GM12878 (cell line): ENCODE results near the gene THAP7. TPM values are rescaled to one million over a fixed set of nuclear protein-coding genes. Genes with fewer than 3 reads are reported as not detected.
A peak's percentile ranks its signal among the peaks of the same experiment; 100 is the strongest.

Experiments
- ATAC-seq: fragments of 200-7000 bp; cut with Tn5 transposase; 3 replicates; pipeline ENCODE4 v1.9.1; 2020; ENCODE audit warnings: mild to moderate bottlenecking, moderate library complexity
- BruUV-seq: library from RNA; stranded (reverse); fragments of 400-500 nt; replicated peaks from 2 replicates; lab custom pipeline; 2021; lab: Mats Ljungman, UMichigan
- CTCF ChIA-PET: fragments of 300-600 bp; sonication (Branson Sonifier 250); formaldehyde crosslinking; extraction: SDS; loops from one replicate; lab custom pipeline; 2021; ENCODE audit warnings: inconsistent platforms; lab: Yijun Ruan, JAX
- POLR2A ChIA-PET: fragments of 350-600 bp; formaldehyde crosslinking; extraction: SDS; loops from one replicate; lab custom pipeline; 2021; ENCODE audit warnings: inconsistent platforms; lab: Charles Lee
- RAD21 ChIA-PET: fragments of 300-600 bp; sonication (Branson Sonifier 250); formaldehyde crosslinking; loops from one replicate; lab custom pipeline; 2023; ENCODE audit warnings: antibody characterized with exemption; ENCODE audit not compliant: unreplicated experiment; lab: Charles Lee
- SMC1A ChIA-PET: fragments of 300-600 bp; sonication (Branson Sonifier 250); formaldehyde crosslinking; loops from one replicate; lab custom pipeline; 2023; ENCODE audit not compliant: unreplicated experiment, uncharacterized antibody; lab: Charles Lee
- DNase-seq: peaks from one replicate; pipeline ENCODE4 v3.0.0-alpha.2; 2011; ENCODE audit warnings: low read depth, low spot score
- FAIRE-seq: peaks from 3 replicates; lab custom pipeline; 2011; peaks lifted over from hg19 to GRCh38; lab: Jason Lieb, UNC
- H2AFZ ChIP-seq: 2 replicates; pipeline ENCODE4 v1.6.0; 2011; ENCODE audit warnings: low read depth, low read length, control low read depth; ENCODE audit not compliant: control insufficient read depth
- H3K27ac ChIP-seq: 2 replicates; pipeline ENCODE4 v1.5.1; 2011; ENCODE audit warnings: control low read depth; ENCODE audit not compliant: control insufficient read depth, insufficient read depth
- H3K27me3 ChIP-seq, 2 experiments: replicated peaks in 1 of 2; 2 replicates each; pipeline versions ENCODE4 v1.6.0 to v1.6.1; 2011; ENCODE audit warnings: low read length in 1 of 2; ENCODE audit not compliant: control insufficient read depth in 2 of 2, insufficient read depth in 2 of 2
- H3K36me3 ChIP-seq, 2 experiments: 2 replicates each; pipeline ENCODE4 v1.5.1; 2011; ENCODE audit warnings: low read length in 1 of 2; ENCODE audit not compliant: control insufficient read depth in 2 of 2, insufficient read depth in 2 of 2
- H3K4me1 ChIP-seq: 2 replicates; pipeline ENCODE4 v1.6.1; 2011; ENCODE audit warnings: mild to moderate bottlenecking, low read length, moderate library complexity, mixed read lengths; ENCODE audit not compliant: control insufficient read depth, insufficient read depth
- H3K4me2 ChIP-seq: 2 replicates; pipeline ENCODE4 v1.6.0; 2011; ENCODE audit warnings: control low read depth; ENCODE audit not compliant: control insufficient read depth, insufficient read depth
- H3K4me3 ChIP-seq: fragments of 200-600 bp; sonication (generic); 2 replicates; pipeline ENCODE4 v1.5.1; 2016
- H3K79me2 ChIP-seq: 2 replicates; pipeline ENCODE4 v1.6.0; 2011; ENCODE audit warnings: low read length; ENCODE audit not compliant: control insufficient read depth, insufficient read depth
- H3K9ac ChIP-seq: 2 replicates; pipeline ENCODE4 v1.8.0; 2011; ENCODE audit warnings: low read length, control low read depth, mixed read lengths; ENCODE audit not compliant: control insufficient read depth, insufficient read depth
- H3K9me3 ChIP-seq: replicated peaks from 3 replicates; pipeline ENCODE4 v1.5.1; 2011; ENCODE audit warnings: mild to moderate bottlenecking, low read length; ENCODE audit not compliant: control insufficient read depth, insufficient read depth
- H4K20me1 ChIP-seq: 2 replicates; pipeline ENCODE4 v1.6.0; 2011; ENCODE audit not compliant: control insufficient read depth, insufficient read depth
- EGR1 ChIP-seq, 2 experiments: IDR thresholded peaks; 1 replicate in 1 of 2; 2 replicates in 1 of 2; pipeline ENCODE4 v1.6.1; 2011 to 2012; ENCODE audit warnings: low read depth in 2 of 2, low read length in 2 of 2, borderline replicate concordance in 1 of 2, mild to moderate bottlenecking in 1 of 2, moderate library complexity in 1 of 2
- EZH2 ChIP-seq: IDR thresholded peaks from 2 replicates; pipeline ENCODE4 v1.6.1; 2012; ENCODE audit warnings: low read depth, mild to moderate bottlenecking, control low read depth, inconsistent platforms, low read length, borderline replicate concordance; ENCODE audit not compliant: control insufficient read depth
- HDGF ChIP-seq: fragments of 450-650 bp; IDR thresholded peaks from 2 replicates; pipeline ENCODE4 v1.6.1; 2016; ENCODE audit warnings: antibody characterized with exemption
- MXI1 ChIP-seq: fragments of 150-350 bp; IDR thresholded peaks from 2 replicates; pipeline ENCODE4 v1.6.1; 2011; ENCODE audit warnings: low read depth, mild to moderate bottlenecking, inconsistent platforms, low read length, improper control_type of control experiment
- NR2F1 ChIP-seq: fragments of 450-650 bp; conservative IDR thresholded peaks from 2 replicates; pipeline ENCODE4 v1.6.1; 2017; ENCODE audit warnings: mild to moderate bottlenecking
- PAX8 ChIP-seq: fragments of 450-650 bp; IDR thresholded peaks from 2 replicates; pipeline ENCODE4 v1.6.1; 2017; ENCODE audit warnings: mild to moderate bottlenecking, moderate library complexity
- PML ChIP-seq: IDR thresholded peaks from 2 replicates; pipeline ENCODE4 v1.6.1; 2012; ENCODE audit warnings: low read length, inconsistent platforms
- POU2F2 ChIP-seq: IDR thresholded peaks from 3 replicates; pipeline ENCODE4 v1.6.1; 2011; ENCODE audit warnings: low read depth, mild to moderate bottlenecking, low read length, borderline replicate concordance
- RUNX3 ChIP-seq: IDR thresholded peaks from 2 replicates; pipeline ENCODE4 v1.6.1; 2012; ENCODE audit warnings: low read length, inconsistent platforms
- ZSCAN29 ChIP-seq: fragments of 450-650 bp; IDR thresholded peaks from 2 replicates; pipeline ENCODE4 v1.6.1; 2017; ENCODE audit warnings: mild to moderate bottlenecking, moderate library complexity
- WGBS: methylation state at CpG from one replicate; pipeline ENCODE4 v1.1.6; 2016; ENCODE audit warnings: low lambda C conversion rate; ENCODE audit not compliant: insufficient replicate concordance, insufficient coverage; ENCODE audit errors: missing lambda C conversion rate; 5-methylcytosine and 5-hydroxymethylcytosine counted together
- in situ Hi-C: fragments of 300-500 bp; cut with MboI; formaldehyde crosslinking; loops from 9 replicates; pipeline ENCODE4 v1.14.3; 2018; ENCODE audit warnings: mixed read lengths
- intact Hi-C: fragments of 100-400 bp; cut with micrococcal nuclease; formaldehyde crosslinking; loops from one replicate; pipeline ENCODE4 v1.14.2; 2022; ENCODE audit not compliant: unreplicated experiment
- polyA plus RNA-seq, 11 experiments: library from polyadenylated mRNA; depleted of rRNA in 4 of 11; unstranded in 6 of 11; stranded (reverse) in 5 of 11; fragments of >200 nt; fragmentation: Nextera tagmentation in 4 of 11; fragmentation: Illumina TruSeq in 1 of 11; extraction: Ambion mirVana in 4 of 11; extraction: Trizol in 1 of 11; gene quantifications; 1 replicate in 1 of 11; 2 replicates in 10 of 11; pipeline versions ENCODE4 v1.2.1 to v1.2.3, GENCODE V29; 2011 to 2016; ENCODE audit warnings: inconsistent platforms in 2 of 11, missing spikeins in 2 of 11, low read depth in 1 of 11
- total RNA-seq, 4 experiments: library from RNA; depleted of rRNA in 3 of 4; stranded (reverse); fragments of >200 nt in 3 of 4; fragmentation: Illumina TruSeq in 1 of 4; extraction: Trizol in 1 of 4; gene quantifications; 2 replicates each; pipeline versions ENCODE4 v1.2.1 to v1.2.3, GENCODE V29; 2013 to 2021
- TF ChIP-seq, protein P1 (sequence below): IDR thresholded peaks from 2 replicates; pipeline ENCODE4 v1.6.1; 2011; ENCODE audit warnings: borderline replicate concordance, low read depth, mild to moderate bottlenecking, moderate library complexity, low read length; ENCODE audit not compliant: insufficient read depth, poor library complexity, severe bottlenecking

Gene THAP7
- total and polyA plus RNA-seq, 10 of the 15 experiments (the other 5 are each of a cell fraction or from before 2014, with no cell fraction given): 0.66 to 58.3 (median 26.3) TPM

DNA sequence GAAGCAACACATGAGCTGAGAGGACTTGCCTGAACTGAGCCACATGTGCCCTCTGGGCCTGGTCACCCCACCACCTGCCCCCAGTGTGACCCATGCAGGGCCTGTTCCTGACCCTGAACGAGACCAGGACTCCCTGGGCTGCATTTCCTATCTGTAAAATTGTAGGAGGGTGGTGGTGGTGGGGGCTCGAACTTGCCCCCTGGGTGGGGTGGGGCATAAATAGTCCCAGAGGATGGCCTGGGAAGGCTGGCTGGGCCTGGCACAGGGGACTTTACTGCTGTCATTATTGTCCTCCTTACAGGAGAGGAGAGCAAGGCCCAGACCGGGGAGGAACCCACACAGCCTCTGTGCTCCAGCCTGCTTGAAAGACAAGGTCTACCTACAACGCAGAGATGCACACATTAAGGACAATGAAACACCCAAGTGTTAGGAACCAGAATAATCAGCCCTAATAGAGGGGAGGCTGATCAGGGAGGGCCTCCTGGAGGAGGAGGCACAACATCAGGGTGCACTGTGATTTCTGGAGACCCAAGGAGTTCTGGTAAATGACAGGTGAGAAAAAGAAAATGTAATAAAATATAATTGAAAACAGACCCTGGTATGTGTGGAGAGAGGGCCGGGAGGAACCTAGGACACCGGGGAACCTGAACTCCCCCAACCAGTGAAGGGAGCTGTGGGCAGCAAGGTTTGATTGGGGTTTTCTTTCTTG is 37.7 kb downstream of the THAP7 start:
- intact Hi-C loops (no loop called here), in situ Hi-C loops (no loop called here)
- DNase-seq (no peak), ATAC-seq (no peak), FAIRE-seq (no peak)
- POLR2A ChIA-PET: no interaction called here
- H3K79me2 ChIP-seq: no peaks in the 10 kb centered on the region
- H3K4me3 ChIP-seq: no peak overlapping the region
- peaks cover 3% of the 10 kb centered on the region for H3K4me1 ChIP-seq
- no peak overlapping the region for H2AFZ ChIP-seq
- no peaks in the 10 kb centered on the region for H3K36me3 ChIP-seq
- no peak overlapping the region for H3K9ac ChIP-seq
- TF ChIP-seq EZH2 (0 out of 2 replicates have a peak, but pooled peaks have one; percentile 77), ZSCAN29 (no peak)
- H3K4me2 ChIP-seq: peak overlapping the region; percentile 17; the same call in 1 of the 2 replicates
- SMC1A ChIA-PET: no interaction called here
- H3K27ac ChIP-seq: no peak overlapping the region
- peaks cover 2 to 4% of the 10 kb centered on the region in 2 experiments; a peak in 3 of 4 replicates for H3K27me3 ChIP-seq
- H3K9me3 ChIP-seq: no peaks in the 10 kb centered on the region
- RAD21 ChIA-PET: no interaction called here
- no peaks in the 10 kb centered on the region; the same call in 1 of the 2 replicates for H4K20me1 ChIP-seq
- BruUV-seq: no TSS peak
- WGBS: 30% methylated on average over 6 of the region's 6 CpGs
- CTCF ChIA-PET: interaction anchor here (1.8 kb wide), 1 partner anchor 18 kb away, joined by 4 read pairs; the partner anchor contains the start of gene LZTR1

DNA sequence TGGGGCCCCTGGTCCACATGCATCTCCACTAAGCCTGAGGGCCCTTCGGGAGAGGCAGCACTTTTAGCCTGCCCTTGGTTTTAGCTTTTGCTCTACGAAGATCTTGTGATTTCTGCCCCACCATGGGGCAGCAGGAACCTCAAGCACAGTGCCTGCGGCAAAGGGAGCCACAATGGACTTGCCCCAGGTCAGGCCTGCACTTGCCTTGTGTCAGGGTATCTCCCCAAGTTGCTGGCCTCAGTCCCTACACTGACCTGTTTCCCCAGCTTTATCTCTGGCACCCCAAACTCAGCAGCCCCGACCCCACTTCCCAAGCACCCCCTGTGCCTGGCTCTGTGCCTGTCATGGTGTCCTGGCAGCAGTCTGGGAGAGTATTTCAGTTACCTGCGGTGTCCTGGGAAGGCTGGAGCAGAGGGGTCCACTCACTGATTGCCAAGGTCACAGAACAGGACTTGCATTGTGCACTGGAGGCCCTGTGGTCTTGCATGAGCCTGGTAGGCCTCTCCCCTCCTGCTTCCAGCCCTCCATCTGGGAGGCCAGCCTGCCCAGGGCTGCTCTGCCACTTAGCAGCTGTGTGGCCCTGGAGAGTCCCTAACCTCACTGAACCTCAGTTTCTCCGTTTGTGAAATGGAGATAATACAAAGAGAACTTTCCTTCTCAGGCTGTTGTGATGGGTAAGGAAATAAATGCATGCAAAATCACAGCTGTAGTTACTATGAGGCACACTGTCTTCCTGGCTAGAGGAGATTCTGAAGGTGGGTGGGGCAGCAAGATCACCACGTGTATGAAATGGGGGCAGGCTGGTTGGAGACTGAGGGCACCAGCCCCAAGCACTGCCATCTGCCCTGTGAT is 38.5 kb downstream of the THAP7 start:
- SMC1A ChIA-PET: no interaction called here
- CTCF ChIA-PET: interaction anchor here (1.8 kb wide), 1 partner anchor 18 kb away, joined by 4 read pairs; the partner anchor contains the start of gene LZTR1
- RAD21 ChIA-PET: no interaction called here
- Histone ChIP-seq H2AFZ (no peak overlapping the region), H3K4me3 (no peak overlapping the region), H3K9me3 (no peaks in the 10 kb centered on the region), H4K20me1 (no peaks in the 10 kb centered on the region; the same call in 1 of the 2 replicates), H3K27ac (no peak overlapping the region), H3K9ac (no peak overlapping the region), H3K4me1 (peaks cover 3% of the 10 kb centered on the region), H3K36me3 (no peaks in the 10 kb centered on the region), H3K27me3 (peaks cover 2 to 4% of the 10 kb centered on the region in 2 experiments; a peak in 3 of 4 replicates), H3K79me2 (no peaks in the 10 kb centered on the region), H3K4me2 (no peak overlapping the region)
- BruUV-seq: no TSS peak
- ATAC-seq: no peak
- FAIRE-seq: no peak
- POLR2A ChIA-PET: no interaction called here
- TF ChIP-seq HDGF: no peak
- no peak for TF ChIP-seq MXI1
- no peak for TF ChIP-seq NR2F1
- TF ChIP-seq EZH2: no peak
- TF ChIP-seq PML: no peak
- TF ChIP-seq PAX8: no peak
- no peak for TF ChIP-seq EGR1 (IDR thresholded peaks at IDR 0.05; ENCODE audit: borderline replicate concordance in 1 of 2, low read depth in 2 of 2, low read length in 2 of 2)
- TF ChIP-seq, protein P1, sequence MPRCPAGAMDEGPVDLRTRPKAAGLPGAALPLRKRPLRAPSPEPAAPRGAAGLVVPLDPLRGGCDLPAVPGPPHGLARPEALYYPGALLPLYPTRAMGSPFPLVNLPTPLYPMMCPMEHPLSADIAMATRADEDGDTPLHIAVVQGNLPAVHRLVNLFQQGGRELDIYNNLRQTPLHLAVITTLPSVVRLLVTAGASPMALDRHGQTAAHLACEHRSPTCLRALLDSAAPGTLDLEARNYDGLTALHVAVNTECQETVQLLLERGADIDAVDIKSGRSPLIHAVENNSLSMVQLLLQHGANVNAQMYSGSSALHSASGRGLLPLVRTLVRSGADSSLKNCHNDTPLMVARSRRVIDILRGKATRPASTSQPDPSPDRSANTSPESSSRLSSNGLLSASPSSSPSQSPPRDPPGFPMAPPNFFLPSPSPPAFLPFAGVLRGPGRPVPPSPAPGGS: no peak
- TF ChIP-seq POU2F2: no peak
- TF ChIP-seq RUNX3: no peak
- WGBS: 20% methylated on average over 7 of the region's 7 CpGs
- DNase-seq: no peak
- in situ Hi-C loops: no loop called here
- intact Hi-C loops: no loop called here
